Left cardiac atrium (tissue), 4 donors: ENCODE measurements around the gene REV1. TPM values are rescaled to one million over a fixed set of nuclear protein-coding genes. Genes with fewer than 3 reads are reported as not detected.

Source experiments
- ATAC-seq, 2 donors: fragments of 200-7000 bp; cut with Tn5 transposase; one replicate each; pipeline ENCODE4 v1.9.1; 2020; ENCODE audit warnings: mild to moderate bottlenecking in 2 of 2, moderate library complexity in 2 of 2
- DNase-seq: peaks from one replicate; pipeline ENCODE4 v3.0.0-alpha.2; 2020
- intact Hi-C, 2 donors: fragments of 100-400 bp; cut with DNase I; formaldehyde crosslinking; loops; one replicate each; pipeline versions ENCODE4 v1.14.1 to v1.15.1; 2022 to 2023
- total RNA-seq, 2 donors: library from RNA; stranded (reverse); fragmentation: NEBNext Ultra II Directional; extraction: Animal tissue kit (Norgen Biotek cat#: 25700); gene quantifications; one replicate each; pipeline ENCODE4 v1.2.1, GENCODE V29; 2021
- donor health status: DM: no; HTN: yes; CAD: no.
- donor health status: DM: no; HTN: yes; CAD: no; lungs with severe emphysema.
- donor health status: DM: yes; HTN: yes; CAD: no.
- donor health status: Dilated cardiomyopathy.

The REV1 gene
- total RNA-seq, 2 donors from 2014 or later: 31.1 to 31.4 TPM

DNA sequence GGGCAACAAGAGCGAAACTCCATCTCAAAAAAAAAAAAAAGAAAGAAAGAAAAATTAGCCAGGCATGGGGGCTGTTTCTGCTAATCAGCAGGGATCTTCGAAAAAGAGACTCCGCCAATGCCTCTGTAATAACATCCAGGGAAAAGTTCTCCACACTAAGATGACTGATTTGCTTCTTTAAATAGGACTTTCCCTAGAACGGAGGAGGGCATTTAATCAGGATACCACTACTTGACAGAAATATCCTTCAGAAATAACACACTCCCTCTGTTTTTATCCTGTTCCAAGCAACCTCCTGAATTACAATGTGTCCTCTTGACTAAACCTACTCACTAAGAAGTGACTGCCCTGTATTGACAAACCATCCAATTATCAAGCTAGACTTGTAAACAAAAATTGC lies 21.7 kb downstream of the REV1 start:
- peak; percentile 40 to 81 for ATAC-seq
- intact Hi-C loops: no loop called here

DNA sequence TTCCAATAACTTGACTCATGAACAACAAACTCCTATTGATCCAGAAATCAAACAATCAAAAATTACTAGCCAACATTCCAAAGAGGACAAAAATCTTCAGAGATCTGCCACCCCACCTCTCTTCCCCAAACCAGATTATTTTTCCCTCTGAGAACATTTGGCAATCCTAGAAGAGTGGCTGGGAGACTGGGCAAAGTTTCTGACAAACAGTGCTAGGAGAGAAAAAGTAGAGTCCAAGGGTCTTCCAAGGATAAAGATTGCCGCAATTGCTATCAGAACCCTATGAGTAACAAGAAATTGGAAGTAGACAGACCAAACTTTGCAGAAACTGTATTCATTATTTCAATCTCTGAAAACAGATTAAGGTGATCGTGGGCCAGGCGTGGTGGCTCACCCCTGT lies 22.4 kb downstream of the REV1 start:
- ATAC-seq: no peak
- intact Hi-C loops: no loop called here

More for the DNA sequence above, 21.7 kb downstream of the REV1 start:
- DNase-seq: no peak

DNA sequence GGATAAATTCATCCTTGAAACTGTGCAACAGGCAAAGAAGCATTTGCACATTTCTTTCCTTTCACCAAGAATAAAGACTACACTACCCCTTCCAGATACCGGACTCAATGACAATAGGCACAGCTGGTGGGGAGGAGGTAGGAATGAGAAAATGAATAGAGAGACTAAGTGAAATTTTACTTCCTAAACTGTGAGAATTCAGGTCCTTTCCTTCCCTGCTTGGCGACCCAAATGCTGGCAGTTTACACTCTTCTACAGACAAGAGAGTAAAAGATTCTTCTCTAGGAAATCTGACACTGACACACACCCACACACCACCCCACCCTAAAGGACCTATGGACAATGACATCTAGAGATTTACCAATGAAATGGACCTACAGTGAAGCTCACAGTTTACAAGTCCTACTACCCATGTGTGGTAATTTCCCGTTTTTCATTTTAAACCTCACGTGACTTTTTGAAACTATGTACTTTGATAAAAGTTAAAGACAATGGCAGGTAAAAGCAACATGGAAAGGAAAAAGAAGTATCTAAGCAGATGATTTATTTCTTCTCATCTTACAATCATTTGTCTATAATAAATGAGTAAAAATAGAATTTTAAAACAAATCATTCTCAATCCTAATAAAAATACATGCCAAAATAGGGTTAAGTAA lies 27.9 kb downstream of the REV1 start:
- intact Hi-C loops: no loop called here
- ATAC-seq (no peak), DNase-seq (no peak)

More for the DNA sequence above, 22.4 kb downstream of the REV1 start:
- no peak for DNase-seq

DNA sequence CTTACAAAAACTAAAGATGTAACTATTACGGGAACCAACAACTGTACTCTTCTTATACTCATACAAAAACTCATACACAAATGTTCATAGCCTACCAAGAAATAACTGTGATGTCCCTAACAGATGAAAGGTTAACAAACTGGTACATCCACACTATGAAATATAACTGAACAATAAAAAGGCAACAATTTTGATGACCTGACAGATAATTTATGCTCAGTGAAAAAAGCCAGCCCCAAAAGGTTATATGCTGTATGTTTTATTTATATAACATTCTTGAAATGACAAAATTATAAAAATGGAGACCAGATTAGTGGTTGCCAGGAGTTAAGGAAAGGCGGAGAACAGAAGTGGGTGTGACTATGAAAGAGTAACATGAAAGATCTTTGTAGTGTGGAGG lies 31.3 kb downstream of the REV1 start:
- intact Hi-C loops: no loop called here
- DNase-seq (no peak), ATAC-seq (no peak)

DNA sequence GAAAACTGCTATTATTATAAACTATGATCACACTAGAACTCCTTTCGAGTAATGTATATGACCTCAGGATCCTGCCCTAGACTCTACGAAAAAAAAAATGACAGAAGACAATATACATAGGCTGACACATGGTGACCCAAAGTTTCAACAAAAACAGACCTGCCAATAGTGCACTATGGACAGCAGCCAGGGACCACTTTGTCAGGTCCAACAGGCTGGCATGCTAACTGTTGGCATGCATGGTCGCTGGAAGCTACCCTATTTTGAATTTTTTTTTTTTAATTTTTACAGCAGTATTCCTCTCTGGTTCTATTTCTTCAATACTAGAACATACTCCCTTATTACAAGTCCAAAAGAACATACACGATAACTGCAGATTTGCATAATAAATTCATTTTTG lies 38.1 kb downstream of the REV1 start:
- intact Hi-C loops: no loop called here
- DNase-seq (no peak), ATAC-seq (no peak)

DNA sequence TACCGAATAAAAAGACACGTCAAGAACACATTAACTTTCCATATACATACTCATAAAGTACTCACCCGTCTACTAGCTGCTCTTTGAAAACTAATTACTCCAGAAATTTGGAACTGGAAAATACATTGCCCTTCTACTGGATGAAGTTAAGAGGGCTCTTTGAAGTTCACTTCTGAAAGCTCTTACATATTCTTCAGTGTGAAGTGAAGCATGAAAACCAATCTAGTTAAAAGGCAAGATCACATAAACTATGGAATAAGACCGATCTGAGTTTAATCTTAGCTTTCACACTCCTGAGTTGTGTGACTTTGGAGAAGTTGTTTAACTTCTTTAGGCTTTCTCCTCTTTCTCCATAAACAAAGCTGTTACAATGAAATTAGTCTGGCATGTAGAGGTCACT lies 38.5 kb downstream of the REV1 start:
- no peak for ATAC-seq
- intact Hi-C loops: no loop called here

DNA sequence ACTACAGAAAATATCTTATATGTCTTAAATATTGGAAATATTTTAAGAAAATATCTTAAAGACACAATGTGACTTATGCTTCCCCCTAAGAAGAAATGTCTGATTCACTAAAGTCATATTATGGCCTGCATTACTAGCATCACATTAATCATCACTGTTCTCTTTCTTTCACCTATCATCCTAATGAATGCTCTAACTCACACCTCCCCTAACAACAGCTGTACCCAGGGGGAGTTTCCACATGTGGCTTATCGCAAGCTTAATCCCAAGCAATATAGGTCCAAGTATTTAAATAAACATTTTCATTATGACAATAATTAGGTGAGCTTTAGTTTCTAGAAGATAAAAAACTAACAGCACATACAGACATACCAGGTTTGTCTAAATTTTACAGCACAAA lies 39.6 kb downstream of the REV1 start:
- no peak for ATAC-seq
- no peak for DNase-seq
- intact Hi-C loops: no loop called here

More for the DNA sequence above, 38.5 kb downstream of the REV1 start:
- DNase-seq: no peak

DNA sequence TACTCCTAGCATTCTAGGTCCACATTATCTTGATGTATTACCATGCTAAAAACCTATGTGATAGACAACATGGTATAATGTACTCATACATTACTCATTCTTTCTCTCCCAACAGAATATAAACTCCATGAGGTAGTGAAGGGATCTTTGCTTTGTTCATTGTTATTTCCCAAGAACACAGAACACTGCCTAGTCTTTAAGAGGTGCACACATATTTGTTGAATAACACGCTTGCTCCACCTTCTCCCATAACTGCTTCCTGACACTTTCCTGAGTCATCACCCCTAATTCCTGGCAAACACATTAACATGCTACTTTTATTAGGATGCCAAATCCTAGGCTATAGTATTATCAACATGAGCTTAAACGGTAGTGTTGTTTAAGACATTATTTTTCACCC lies 41.3 kb downstream of the REV1 start:
- intact Hi-C loops: no loop called here
- DNase-seq (no peak), ATAC-seq (peak in 1 of 2 donors; percentile 51)

DNA sequence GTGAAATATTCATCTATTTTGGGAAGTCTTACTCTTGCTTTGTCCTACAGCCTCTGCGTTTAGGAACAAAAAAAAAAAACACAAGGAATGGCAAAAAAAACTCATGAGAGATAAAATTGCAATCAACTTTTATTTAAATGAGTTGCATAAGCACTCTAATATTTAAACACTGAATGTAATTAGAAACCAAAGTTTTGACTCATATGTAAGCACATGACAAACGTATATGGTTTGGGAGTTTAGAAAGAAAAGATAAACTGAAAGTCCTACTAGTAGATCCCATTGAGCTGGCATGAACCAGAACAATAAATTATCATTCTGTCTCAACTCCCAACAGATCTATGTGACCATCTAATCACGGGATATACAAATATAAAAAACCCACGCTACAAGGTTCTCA lies 44.8 kb downstream of the REV1 start:
- no peak for DNase-seq
- intact Hi-C loops: loop anchor here in 1 of 2 donors (2.0 kb wide), 1 partner anchor 46 kb away; the partner anchor contains the start of gene REV1
- no peak for ATAC-seq

DNA sequence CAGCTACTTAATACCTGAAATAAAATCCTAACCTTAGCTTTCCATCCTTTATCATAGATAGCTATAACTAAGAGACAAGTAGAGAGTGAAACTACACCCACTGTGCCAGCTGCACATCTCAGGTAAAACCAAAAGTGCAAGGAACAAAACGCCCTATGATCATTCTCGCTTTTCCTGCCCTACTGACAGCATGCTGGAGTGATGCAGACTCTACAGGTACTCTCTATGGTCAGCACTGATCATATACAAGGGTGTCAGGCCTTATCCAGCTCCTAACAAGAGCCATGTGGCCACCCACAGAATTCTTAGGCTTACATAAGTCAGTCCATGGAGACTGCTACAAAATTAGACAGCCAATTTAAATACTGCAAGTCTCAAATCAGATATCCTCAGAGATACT lies 45.6 kb downstream of the REV1 start:
- intact Hi-C loops: loop anchor here (2.0 to 5.0 kb wide), 2 partner anchors 47 to 48 kb away; partner anchors contain the start of gene REV1 (in 2 of the 2)
- no peak for DNase-seq
- no peak for ATAC-seq

DNA sequence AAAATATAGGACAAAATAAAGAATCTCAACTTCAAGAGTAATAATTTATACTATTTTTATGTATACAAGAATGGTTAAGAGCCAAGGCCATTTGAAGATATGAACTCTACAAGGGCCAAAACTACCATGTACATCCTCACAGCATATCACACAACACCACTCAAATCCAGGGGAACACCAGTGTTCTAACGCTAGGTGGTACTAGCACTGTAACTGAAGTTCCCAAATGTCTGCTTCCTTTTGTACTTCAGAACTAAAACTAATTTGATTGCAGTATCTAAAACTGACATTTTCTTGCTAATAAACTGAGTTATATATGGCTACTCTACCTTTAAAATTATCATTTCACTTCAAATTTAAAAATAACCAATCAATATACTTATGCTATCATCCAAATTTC lies 47.0 kb downstream of the REV1 start:
- no peak for DNase-seq
- ATAC-seq: peak; percentile 62 to 72
- intact Hi-C loops: loop anchor here in 1 of 2 donors (5.0 kb wide), 1 partner anchor 49 kb away; the partner anchor contains the start of gene REV1

DNA sequence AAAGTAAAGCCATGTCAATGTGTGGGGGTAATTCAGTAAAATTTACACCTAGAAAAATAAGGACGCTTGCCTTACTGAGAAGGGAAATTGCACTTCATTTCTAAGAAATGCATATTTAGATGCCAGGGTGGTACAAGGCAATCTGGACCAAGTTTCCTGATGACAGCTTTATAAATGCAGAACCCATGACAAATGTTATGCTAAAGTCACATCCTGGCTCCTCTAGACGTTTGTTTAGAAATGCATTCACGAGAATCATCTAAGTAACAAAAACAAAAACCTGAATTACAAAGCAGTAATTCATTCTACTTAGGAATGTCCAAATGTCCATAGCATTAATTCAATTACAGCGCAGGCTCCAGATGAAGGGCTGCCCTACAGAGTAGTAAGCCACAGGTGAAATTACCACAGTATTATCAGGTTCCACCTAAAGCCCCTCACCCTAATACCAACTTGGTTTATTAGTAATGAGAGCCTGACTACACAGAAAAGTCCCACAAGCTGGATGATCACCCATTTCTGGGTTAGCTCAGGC lies 49.8 kb downstream of the REV1 start:
- DNase-seq (no peak), ATAC-seq (no peak)
- intact Hi-C loops: loop anchor here in 1 of 2 donors (5.0 kb wide), 1 partner anchor 52 kb away; the partner anchor contains the start of gene REV1

DNA sequence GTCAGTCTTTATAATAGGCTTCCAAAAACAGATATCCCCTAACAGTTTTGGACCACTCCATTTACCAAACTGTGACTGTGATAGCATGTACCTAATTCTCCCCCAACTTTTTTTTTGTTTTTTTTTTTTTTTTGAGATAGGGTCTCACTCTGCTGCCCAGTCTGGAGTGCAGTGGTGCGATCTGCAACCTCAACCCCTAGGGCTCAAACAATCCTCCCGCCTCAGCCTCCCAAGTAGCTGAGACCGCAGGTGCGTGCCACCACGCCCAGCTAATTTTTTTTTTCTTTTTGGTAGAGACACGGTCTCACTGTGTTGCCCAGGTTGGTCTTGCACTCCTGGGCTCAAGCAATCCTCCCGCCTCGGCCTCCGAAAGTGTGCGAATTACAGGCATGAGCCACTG lies 52.9 kb downstream of the REV1 start:
- no peak for ATAC-seq
- DNase-seq: no peak
- intact Hi-C loops: no loop called here

DNA sequence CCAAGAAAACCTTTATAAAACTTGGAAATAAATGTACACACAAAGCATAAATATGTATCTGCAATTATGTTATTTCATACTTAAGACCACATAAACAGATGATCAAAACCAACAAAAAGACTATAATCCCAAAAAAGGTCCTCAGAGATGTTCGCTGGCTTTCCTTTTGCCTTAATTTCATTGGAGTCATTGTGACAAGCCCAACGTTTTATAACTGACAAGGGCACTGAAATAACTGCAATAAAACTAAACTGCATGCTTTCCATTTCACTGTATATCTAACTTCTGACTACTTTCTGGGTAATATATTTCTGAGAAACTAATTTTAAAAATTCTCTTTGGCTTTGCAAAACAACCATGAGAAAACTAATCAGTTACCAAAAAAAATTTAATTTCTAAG lies 56.5 kb downstream of the REV1 start:
- intact Hi-C loops: no loop called here
- no peak for ATAC-seq

DNA sequence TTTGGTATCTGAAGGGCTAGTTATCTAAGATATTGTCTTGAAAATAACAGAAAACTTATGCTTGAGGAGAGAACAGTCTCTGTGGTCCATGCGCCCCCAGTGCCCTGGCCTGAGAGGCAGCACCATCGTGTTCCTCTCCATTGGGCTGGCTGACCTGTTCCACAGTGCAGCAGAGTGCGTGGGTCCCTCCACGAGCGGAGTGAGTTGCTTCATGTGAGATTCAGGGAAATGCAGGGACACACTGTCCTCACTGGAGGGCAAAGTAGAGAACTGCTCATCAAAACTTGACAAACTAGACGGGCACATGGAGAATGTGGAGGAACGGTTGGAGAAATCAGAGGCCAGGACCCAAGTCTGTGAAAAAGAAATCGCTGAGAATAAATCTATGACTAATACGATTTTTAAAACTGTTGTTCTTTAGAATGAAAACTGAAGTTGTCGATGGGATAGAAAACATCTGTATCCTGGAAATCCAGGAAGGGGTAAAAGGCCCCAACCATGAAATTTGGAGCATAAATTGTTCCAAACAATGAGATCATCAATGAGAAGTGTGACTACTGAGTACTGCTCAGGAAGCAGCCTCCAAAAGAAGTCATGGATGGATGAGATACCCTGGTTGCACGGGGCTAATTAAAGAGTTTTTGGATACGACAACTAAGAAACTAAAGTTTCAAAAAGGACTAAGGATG lies 58.1 kb downstream of the REV1 start:
- intact Hi-C loops: no loop called here
- DNase-seq (no peak), ATAC-seq (peak in 1 of 2 donors; percentile 19)

More for the DNA sequence above, 56.5 kb downstream of the REV1 start:
- no peak for DNase-seq

DNA sequence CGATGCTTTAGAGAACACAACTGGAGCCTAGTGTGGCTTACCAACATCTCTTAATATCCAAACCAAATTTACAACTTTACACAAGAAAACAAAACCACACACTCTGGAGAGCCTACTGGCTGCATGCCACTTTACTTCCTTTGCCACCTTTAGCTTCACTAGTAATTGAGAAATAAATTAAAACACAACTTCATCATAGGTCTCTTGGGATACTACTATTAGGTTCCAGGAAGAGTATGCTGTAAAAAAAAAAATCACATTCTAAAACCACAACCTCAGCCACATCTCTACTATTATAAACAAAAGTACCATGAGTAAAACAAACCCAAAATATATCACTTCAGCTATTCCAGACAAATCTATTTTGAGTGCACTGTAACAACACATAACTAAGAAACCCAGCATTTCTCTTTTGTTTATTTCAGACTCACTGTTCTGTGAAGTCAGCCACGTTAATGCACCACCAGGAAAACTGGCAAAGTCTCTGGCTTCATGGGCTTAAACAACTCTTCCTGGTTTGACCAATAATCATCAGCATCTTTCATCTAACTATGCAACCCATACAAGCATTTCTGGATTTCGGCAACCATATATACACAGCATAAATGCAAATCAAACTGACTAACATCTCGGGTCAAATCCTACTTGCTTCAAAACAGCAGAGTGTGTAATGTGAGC lies 59.1 kb downstream of the REV1 start:
- DNase-seq (no peak), ATAC-seq (no peak)
- intact Hi-C loops: no loop called here

DNA sequence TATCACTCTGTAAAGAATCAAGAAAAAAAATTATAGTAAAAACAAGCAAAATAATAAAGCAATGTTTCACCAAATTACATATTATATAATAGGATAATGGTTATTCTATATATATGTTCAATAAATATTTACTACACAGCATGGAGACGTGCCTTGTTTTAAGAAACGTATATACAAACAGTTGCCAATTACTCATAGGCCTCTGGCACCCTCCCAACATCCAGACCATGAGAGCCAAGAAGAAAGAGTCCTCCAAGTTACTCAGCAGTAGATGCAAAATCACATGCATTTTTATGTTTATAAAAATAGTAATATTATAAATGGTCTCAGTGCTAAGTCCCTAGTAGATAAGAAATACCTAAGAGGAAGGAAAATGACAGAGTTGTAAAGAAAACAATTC lies 64.8 kb downstream of the REV1 start:
- DNase-seq: no peak
- peak in 1 of 2 donors; percentile 34 for ATAC-seq
- intact Hi-C loops: no loop called here

DNA sequence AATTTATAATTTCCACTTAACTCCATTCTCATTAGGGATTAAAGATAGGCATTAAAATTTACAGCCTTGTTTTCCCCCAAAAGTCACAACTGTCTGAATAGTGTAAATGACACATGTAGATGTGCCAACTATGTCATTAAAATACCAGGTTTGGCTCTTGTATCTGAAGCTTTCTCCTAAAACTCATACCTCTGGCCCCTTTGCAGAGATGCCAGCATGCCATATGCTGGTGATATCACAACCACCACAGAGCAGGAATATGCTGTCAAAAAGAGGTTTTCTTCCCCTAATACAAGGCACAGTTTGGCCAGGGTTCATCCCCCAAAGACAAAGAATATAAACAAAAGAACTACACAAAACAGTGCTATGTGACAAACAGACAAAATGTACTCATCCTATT lies 65.4 kb downstream of the REV1 start:
- ATAC-seq (no peak), DNase-seq (no peak)
- intact Hi-C loops: no loop called here

DNA sequence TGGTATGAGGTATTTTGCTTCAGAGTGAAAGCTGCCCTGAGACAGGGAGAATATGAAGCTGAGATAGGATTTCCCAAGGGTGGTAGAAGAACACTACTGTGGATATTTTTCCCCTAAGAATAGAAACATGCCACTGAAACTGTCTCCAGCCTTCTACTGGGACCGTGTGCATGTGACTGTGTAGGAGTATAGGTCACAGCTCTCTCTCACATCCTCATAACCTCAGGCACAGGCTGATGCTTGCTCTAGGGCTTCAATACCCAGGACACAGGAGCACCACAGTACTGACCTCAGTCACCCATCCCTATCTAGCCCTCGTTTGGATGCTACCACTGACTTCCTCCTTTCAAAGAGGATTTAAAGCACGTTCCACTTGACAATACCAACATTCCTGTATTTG lies 67.2 kb downstream of the REV1 start:
- DNase-seq (no peak), ATAC-seq (peak; percentile 51 to 59)
- intact Hi-C loops: no loop called here

DNA sequence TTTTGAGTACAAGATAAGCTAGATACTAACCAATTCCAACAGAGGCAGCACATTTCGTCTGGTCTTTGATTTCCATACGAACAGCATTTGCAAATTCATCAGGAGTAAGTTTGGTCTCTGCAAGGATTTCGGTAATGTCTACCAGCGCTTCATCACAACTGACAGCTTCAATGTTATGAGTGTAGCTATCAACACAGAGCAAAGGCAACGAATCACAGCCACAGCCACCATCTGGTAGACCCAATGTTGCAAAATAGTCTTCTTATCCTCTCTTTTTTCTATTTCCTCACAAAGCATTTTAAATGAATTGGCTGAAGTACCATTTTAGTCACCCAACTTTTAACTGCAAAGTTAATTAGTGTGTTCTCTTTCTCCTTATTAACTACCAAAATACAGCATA lies 68.3 kb downstream of the REV1 start:
- intact Hi-C loops: no loop called here
- ATAC-seq (peak; percentile 38 to 57), DNase-seq (no peak)
